Nephron progenitor cell (in vitro differentiated cells): ENCODE data around the gene C16orf92.
A peak's percentile ranks its signal among the peaks of the same experiment; 100 is the strongest.

Experiments
- DNase-seq: peaks from one replicate; pipeline ENCODE4 v3.0.0; 2021
- H3K27ac Mint-ChIP-seq: 2 replicates; pipeline ENCODE4 v1.8.0; 2021; ENCODE audit warnings: mild to moderate bottlenecking, moderate library complexity, mixed read lengths
- H3K27me3 Mint-ChIP-seq: 2 replicates; pipeline ENCODE4 v1.8.0; 2021; ENCODE audit warnings: mild to moderate bottlenecking, low read depth, mixed read lengths; ENCODE audit not compliant: poor library complexity
- H3K36me3 Mint-ChIP-seq: 2 replicates; pipeline ENCODE4 v1.8.0; 2021; ENCODE audit warnings: low read depth, mixed read lengths
- H3K4me1 Mint-ChIP-seq: 2 replicates; pipeline ENCODE4 v1.8.0; 2021; ENCODE audit warnings: mixed read lengths
- H3K4me3 Mint-ChIP-seq: 2 replicates; pipeline ENCODE4 v1.8.0; 2021; ENCODE audit warnings: mild to moderate bottlenecking, moderate library complexity, mixed read lengths
- H3K9me3 Mint-ChIP-seq: 2 replicates; pipeline ENCODE4 v1.8.0; 2021; ENCODE audit warnings: mild to moderate bottlenecking, moderate library complexity, mixed read lengths
- CTCF ChIP-seq: fragments of 200-600 bp; sonication (generic); IDR thresholded peaks from 2 replicates; pipeline ENCODE4 v1.5.0; 2021; ENCODE audit warnings: antibody characterized with exemption

The C16orf92 gene

GRCh38 chr16:29987371-29988085, 35.5 kb upstream of the C16orf92 start:
- no peak for DNase-seq
- peak overlapping the region; percentile 9 for H3K4me3 Mint-ChIP-seq
- H3K27ac Mint-ChIP-seq, result peak overlapping the region; percentile 95
- no peaks in the 10 kb centered on the region for H3K27me3 Mint-ChIP-seq
- peaks cover 60% of the 10 kb centered on the region for H3K36me3 Mint-ChIP-seq
- H3K4me1 Mint-ChIP-seq, result peaks cover 40% of the 10 kb centered on the region
- TF ChIP-seq CTCF, result no peak
- H3K9me3 Mint-ChIP-seq, result no peaks in the 10 kb centered on the region

- peak overlapping the region; percentile 95 for H3K27ac Mint-ChIP-seq
- no peaks in the 10 kb centered on the region for H3K27me3 Mint-ChIP-seq
- DNase-seq, result no peak
- H3K4me3 Mint-ChIP-seq, result no peak overlapping the region
- TF ChIP-seq CTCF, result no peak
- no peaks in the 10 kb centered on the region for H3K9me3 Mint-ChIP-seq
- H3K4me1 Mint-ChIP-seq, result peaks cover 43% of the 10 kb centered on the region
- peaks cover 58% of the 10 kb centered on the region for H3K36me3 Mint-ChIP-seq
Observed at GRCh38 chr16:29988346-29989075, 34.5 kb upstream of the C16orf92 start.

GRCh38 chr16:29989111-29989858, 33.7 kb upstream of the C16orf92 start:
- no peak for TF ChIP-seq CTCF
- Mint-ChIP-seq H3K4me3 (no peak overlapping the region), H3K27ac (peak overlapping the region; percentile 44), H3K36me3 (peaks cover 56% of the 10 kb centered on the region), H3K27me3 (no peaks in the 10 kb centered on the region), H3K9me3 (no peaks in the 10 kb centered on the region), H3K4me1 (peaks cover 50% of the 10 kb centered on the region)
- no peak for DNase-seq

GRCh38 chr16:29990034-29990433, 33.0 kb upstream of the C16orf92 start:
- peaks cover 51% of the 10 kb centered on the region for H3K36me3 Mint-ChIP-seq
- DNase-seq, result no peak
- H3K4me1 Mint-ChIP-seq, result peaks cover 58% of the 10 kb centered on the region
- no peak overlapping the region for H3K27ac Mint-ChIP-seq
- no peak for TF ChIP-seq CTCF
- no peaks in the 10 kb centered on the region for H3K27me3 Mint-ChIP-seq
- no peaks in the 10 kb centered on the region for H3K9me3 Mint-ChIP-seq
- H3K4me3 Mint-ChIP-seq, result no peak overlapping the region

- Mint-ChIP-seq H3K27me3 (no peaks in the 10 kb centered on the region), H3K4me3 (no peak overlapping the region), H3K27ac (no peak overlapping the region), H3K4me1 (peaks cover 62% of the 10 kb centered on the region), H3K36me3 (peaks cover 45% of the 10 kb centered on the region), H3K9me3 (no peaks in the 10 kb centered on the region)
- DNase-seq, result no peak
- TF ChIP-seq CTCF, result no peak
Observed at GRCh38 chr16:29990883-29991570, 32.0 kb upstream of the C16orf92 start.
